KMS-11 (cell line): Measurements from ENCODE around the gene LRRC27.

Experiments
- H2AFZ ChIP-seq: fragments of 200-600 bp; sonication (generic); 2 replicates; pipeline ENCODE4 v1.6.1; 2016; ENCODE audit warnings: antibody characterized with exemption, mixed run types, low read depth
- H3K27ac ChIP-seq: fragments of 200-600 bp; sonication (generic); 2 replicates; pipeline ENCODE4 v1.6.1; 2016; ENCODE audit warnings: mild to moderate bottlenecking, mixed run types
- H3K27me3 ChIP-seq: fragments of 200-600 bp; sonication (generic); 2 replicates; pipeline ENCODE4 v1.6.1; 2017; ENCODE audit warnings: mild to moderate bottlenecking, low read depth, mixed run types, moderate library complexity; ENCODE audit not compliant: insufficient read depth
- H3K36me3 ChIP-seq: fragments of 200-600 bp; sonication (generic); 2 replicates; pipeline ENCODE4 v1.6.1; 2017; ENCODE audit warnings: mild to moderate bottlenecking, mixed run types; ENCODE audit not compliant: insufficient read depth
- H3K4me1 ChIP-seq: fragments of 200-600 bp; sonication (generic); 2 replicates; pipeline ENCODE4 v1.6.1; 2016; ENCODE audit warnings: mild to moderate bottlenecking, low read depth, mixed run types; ENCODE audit not compliant: poor library complexity, severe bottlenecking
- H3K4me2 ChIP-seq: fragments of 200-600 bp; sonication (generic); 2 replicates; pipeline ENCODE4 v1.7.0; 2016; ENCODE audit warnings: mild to moderate bottlenecking, mixed run types
- H3K4me3 ChIP-seq: fragments of 200-600 bp; sonication (generic); IDR thresholded peaks from 2 replicates; pipeline ENCODE4 v1.6.1; 2017; ENCODE audit warnings: low read depth, low read length, mixed read lengths; ENCODE audit not compliant: insufficient read depth
- H3K79me2 ChIP-seq: fragments of 200-600 bp; sonication (generic); 2 replicates; pipeline ENCODE4 v1.6.1; 2016; ENCODE audit warnings: low read depth, mixed run types; ENCODE audit not compliant: insufficient read depth
- H3K9ac ChIP-seq: fragments of 200-600 bp; sonication (generic); 2 replicates; pipeline ENCODE4 v1.6.1; 2016; ENCODE audit warnings: mild to moderate bottlenecking, mixed run types
- H4K20me1 ChIP-seq: fragments of 200-600 bp; sonication (generic); 2 replicates; pipeline ENCODE4 v1.6.1; 2016; ENCODE audit warnings: mild to moderate bottlenecking, mixed run types; ENCODE audit not compliant: insufficient read depth
- TF ChIP-seq, protein P1 (sequence below): fragments of 200-600 bp; sonication (generic); conservative IDR thresholded peaks from 2 replicates; pipeline ENCODE4 v1.6.1; 2017; ENCODE audit warnings: low read depth, mild to moderate bottlenecking, antibody characterized with exemption, low read length, moderate library complexity, mixed read lengths

The LRRC27 gene

DNA sequence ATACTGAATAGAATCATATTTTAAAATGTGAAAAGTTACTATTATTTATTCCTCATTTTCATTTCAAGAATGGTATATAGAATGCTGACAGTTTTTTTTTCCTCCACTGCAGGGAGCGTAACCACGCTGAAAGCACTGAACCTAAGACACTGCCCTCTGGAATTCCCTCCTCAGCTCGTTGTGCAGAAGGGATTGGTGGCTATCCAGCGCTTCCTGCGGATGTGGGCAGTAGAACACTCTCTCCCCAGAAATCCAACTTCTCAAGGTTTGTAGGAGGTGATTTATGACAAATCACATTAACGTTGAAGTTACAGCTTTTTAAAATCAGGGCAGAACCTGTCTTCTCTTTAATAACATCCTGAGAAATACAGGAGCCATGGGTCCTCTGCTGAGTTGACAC lies 12.4 kb downstream of the LRRC27 start:
- H3K4me3 ChIP-seq: no peak overlapping the region
- no peak overlapping the region for H3K9ac ChIP-seq
- H3K79me2 ChIP-seq: no peaks in the 10 kb centered on the region
- no peaks in the 10 kb centered on the region for H3K36me3 ChIP-seq
- H4K20me1 ChIP-seq: no peaks in the 10 kb centered on the region
- TF ChIP-seq, protein P1, sequence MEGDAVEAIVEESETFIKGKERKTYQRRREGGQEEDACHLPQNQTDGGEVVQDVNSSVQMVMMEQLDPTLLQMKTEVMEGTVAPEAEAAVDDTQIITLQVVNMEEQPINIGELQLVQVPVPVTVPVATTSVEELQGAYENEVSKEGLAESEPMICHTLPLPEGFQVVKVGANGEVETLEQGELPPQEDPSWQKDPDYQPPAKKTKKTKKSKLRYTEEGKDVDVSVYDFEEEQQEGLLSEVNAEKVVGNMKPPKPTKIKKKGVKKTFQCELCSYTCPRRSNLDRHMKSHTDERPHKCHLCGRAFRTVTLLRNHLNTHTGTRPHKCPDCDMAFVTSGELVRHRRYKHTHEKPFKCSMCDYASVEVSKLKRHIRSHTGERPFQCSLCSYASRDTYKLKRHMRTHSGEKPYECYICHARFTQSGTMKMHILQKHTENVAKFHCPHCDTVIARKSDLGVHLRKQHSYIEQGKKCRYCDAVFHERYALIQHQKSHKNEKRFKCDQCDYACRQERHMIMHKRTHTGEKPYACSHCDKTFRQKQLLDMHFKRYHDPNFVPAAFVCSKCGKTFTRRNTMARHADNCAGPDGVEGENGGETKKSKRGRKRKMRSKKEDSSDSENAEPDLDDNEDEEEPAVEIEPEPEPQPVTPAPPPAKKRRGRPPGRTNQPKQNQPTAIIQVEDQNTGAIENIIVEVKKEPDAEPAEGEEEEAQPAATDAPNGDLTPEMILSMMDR: no peak
- no peak overlapping the region for H3K27ac ChIP-seq
- H3K27me3 ChIP-seq: no peaks in the 10 kb centered on the region
- no peaks in the 10 kb centered on the region for H3K4me1 ChIP-seq
- H3K4me2 ChIP-seq: no peak overlapping the region
- no peak overlapping the region for H2AFZ ChIP-seq

DNA sequence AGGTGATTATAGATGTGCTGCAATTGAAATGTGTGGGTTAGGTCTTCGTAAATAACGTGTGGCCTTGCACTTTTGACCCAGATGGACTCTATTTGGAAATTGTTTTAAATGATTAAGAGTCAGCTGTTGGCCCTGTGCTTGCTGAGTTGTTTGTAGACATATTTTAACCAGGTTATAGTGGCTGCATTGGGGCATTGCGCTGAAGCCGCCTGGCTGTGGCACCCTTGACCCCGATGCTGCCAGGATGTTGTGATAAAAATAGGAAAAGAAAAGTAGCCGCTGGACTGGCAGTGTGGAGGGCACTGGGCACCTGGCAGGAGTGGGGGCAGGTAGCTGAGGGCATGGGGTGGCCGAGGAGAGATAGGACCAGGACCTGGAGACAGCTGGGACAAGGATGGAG lies 13.4 kb downstream of the LRRC27 start:
- Histone ChIP-seq H4K20me1 (no peaks in the 10 kb centered on the region), H3K27me3 (no peaks in the 10 kb centered on the region), H3K27ac (no peak overlapping the region), H3K9ac (no peak overlapping the region), H2AFZ (no peak overlapping the region), H3K4me2 (no peak overlapping the region), H3K4me1 (no peaks in the 10 kb centered on the region), H3K4me3 (no peak overlapping the region), H3K36me3 (no peaks in the 10 kb centered on the region), H3K79me2 (no peaks in the 10 kb centered on the region)
- TF ChIP-seq, protein P1: no peak

DNA sequence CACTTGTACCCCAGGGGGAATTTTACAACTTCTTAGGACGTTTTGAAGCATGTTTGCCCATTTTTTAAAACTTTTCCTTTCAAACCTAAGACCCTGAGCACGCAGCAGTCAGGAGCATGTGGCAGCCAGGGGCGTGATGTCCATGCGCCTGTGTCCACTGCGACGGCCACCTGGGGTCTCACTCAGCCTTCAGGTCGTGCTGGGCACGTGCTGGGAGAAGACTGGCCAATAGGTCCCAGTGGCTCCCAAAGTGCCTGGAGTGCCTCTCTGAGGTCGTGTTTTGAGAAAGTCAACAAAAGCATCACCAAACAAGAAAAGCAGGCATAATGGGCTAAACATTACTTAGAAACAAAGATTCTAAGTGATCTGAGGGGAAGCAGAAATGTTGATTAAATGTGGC lies 14.8 kb downstream of the LRRC27 start:
- TF ChIP-seq, protein P1: no peak
- no peak overlapping the region for H3K27ac ChIP-seq
- no peak overlapping the region for H3K4me2 ChIP-seq
- H3K27me3 ChIP-seq: no peaks in the 10 kb centered on the region
- no peaks in the 10 kb centered on the region for H3K4me1 ChIP-seq
- no peak overlapping the region for H2AFZ ChIP-seq
- no peaks in the 10 kb centered on the region for H3K79me2 ChIP-seq
- H4K20me1 ChIP-seq: no peaks in the 10 kb centered on the region
- H3K9ac ChIP-seq: no peak overlapping the region
- no peak overlapping the region for H3K4me3 ChIP-seq
- H3K36me3 ChIP-seq: no peaks in the 10 kb centered on the region

DNA sequence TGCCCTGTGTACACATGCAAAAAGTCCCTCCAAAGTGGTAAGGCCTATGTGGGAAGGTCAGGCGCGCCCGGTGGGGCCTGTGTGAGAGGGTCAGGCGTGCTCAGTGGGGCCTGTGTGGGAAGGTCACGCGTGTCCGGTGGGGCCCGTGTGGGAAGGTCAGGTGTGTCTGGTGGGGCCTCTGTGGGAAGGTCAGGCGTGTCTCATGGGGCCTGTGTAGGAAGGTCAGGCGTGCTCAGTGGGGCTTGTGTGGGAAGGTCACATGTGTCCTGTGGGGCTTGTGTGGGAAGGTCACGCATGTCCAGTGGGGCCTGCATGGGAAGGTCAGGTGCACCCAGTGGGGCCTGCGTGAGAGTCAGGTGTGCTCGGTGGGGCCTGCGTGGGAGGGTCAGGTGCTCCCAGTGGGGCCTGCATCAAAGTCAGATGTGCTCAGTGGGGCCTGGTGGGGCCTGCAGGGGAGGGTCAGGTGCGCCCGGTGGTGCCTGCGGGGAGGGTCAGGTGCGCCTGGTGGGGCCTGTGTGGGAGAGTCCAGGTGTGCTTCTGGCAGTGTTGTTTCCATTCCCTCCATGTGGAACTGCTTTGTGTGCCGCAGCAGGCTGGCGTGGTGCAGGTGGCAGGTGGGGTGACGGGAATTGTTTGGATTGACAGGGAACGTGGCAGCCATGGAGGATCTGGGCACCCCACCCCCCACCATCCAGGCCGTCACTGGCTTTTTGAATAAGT lies 15.4 kb downstream of the LRRC27 start:
- no peaks in the 10 kb centered on the region for H4K20me1 ChIP-seq
- no peaks in the 10 kb centered on the region for H3K4me1 ChIP-seq
- no peaks in the 10 kb centered on the region for H3K27me3 ChIP-seq
- H3K36me3 ChIP-seq: no peaks in the 10 kb centered on the region
- no peak overlapping the region for H3K4me3 ChIP-seq
- TF ChIP-seq, protein P1: no peak
- H3K9ac ChIP-seq: no peak overlapping the region
- no peaks in the 10 kb centered on the region for H3K79me2 ChIP-seq
- H2AFZ ChIP-seq: no peak overlapping the region
- H3K4me2 ChIP-seq: no peak overlapping the region
- H3K27ac ChIP-seq: no peak overlapping the region
